Motor neuron (in vitro differentiated cells): Measurements from ENCODE around the gene TRPM2. TPM values are rescaled to one million over a fixed set of nuclear protein-coding genes. Genes with fewer than 3 reads are reported as not detected.

Source experiments
- ATAC-seq, 8 experiments: fragments of 200-7000 bp; cut with Tn5 transposase; replicated peaks in 6 of 8; 2 replicates each; pipeline ENCODE4 v1.8.0; 2021; ENCODE audit warnings: mild to moderate bottlenecking in 8 of 8, moderate library complexity in 8 of 8
- H3K27ac ChIP-seq, 2 donors: fragments of 250-450 bp; sonication (Bioruptor Pico); 2 replicates each; pipeline ENCODE4 v1.9.0; 2021; ENCODE audit warnings: antibody characterized with exemption in 2 of 2, mild to moderate bottlenecking in 2 of 2, moderate library complexity in 1 of 2
- H3K4me1 ChIP-seq, 2 donors: fragments of 250-450 bp; sonication (Bioruptor Pico); replicated peaks in 1 of 2; 2 replicates each; pipeline ENCODE4 v1.6.1; 2021; ENCODE audit warnings: antibody characterized with exemption in 2 of 2, mild to moderate bottlenecking in 2 of 2, moderate library complexity in 1 of 2
- H3K4me3 ChIP-seq, 5 donors: fragments of 250-450 bp; sonication (Bioruptor Pico); 2 replicates each; pipeline ENCODE4 v1.9.0; 2021; ENCODE audit warnings: antibody characterized with exemption in 5 of 5, mild to moderate bottlenecking in 5 of 5, moderate library complexity in 4 of 5
- WGBS, 10 experiments: fragments of 450-650 bp; shearing (Covaris generic); methylation state at CpG; one replicate each; pipeline ENCODE4 v1.0.0; 2022; 5-methylcytosine and 5-hydroxymethylcytosine counted together
- in situ Hi-C, 9 experiments: fragments of 400-800 bp; cut with MboI; loops; one replicate each; pipeline ENCODE4 v1.15.0; 2021; ENCODE audit warnings: low sequenced_read_pairs in 9 of 9, low pct_unique_long_range_greater_than_20kb in 2 of 9; ENCODE audit not compliant: unreplicated experiment in 9 of 9
- total RNA-seq, 8 experiments: library from RNA; unstranded; fragments of 300-600 nt; gene quantifications; 2 replicates each; pipeline versions ENCODE4 v1.2.3 to v1.2.4, GENCODE V29; 2022

The TRPM2 gene
- total RNA-seq, 8 experiments from 2014 or later: 0.05 to 0.35 (median 0.15) TPM

DNA sequence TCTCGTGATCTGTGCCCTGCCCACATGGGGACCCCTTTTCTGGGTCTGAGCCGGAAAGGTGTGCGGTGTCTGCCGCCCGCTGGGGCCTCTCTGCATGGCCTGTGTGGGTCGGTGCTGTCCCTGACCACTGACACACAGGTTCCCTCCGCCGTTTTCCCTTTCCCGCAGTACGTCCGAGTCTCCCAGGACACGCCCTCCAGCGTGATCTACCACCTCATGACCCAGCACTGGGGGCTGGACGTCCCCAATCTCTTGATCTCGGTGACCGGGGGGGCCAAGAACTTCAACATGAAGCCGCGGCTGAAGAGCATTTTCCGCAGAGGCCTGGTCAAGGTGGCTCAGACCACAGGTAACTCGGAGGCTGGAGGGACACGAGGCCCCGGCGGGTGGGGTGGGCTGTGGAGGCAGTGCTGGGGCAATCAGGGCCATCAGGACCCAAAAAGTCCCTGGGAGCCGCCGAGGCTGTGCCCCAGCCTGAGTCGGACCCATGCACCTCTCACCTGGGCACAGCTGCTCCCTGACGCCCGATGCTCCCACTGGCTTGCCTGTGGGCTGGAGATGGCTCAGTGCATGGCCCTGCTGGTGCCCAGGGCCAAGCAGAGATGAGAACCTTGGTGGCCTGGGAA is 13.3 kb downstream of the TRPM2 start:
- 58 to 100% (median 61%) methylated on average over 1 to 20 of the region's 28 CpGs; no CpG with 5 or more reads in 7 of the 10 experiments for WGBS, 10 experiments
- ATAC-seq: no peak
- in situ Hi-C loops: no loop called here
- no peak overlapping the region for H3K27ac ChIP-seq
- peaks cover 7 to 8% of the 10 kb centered on the region in 2 donors for H3K4me1 ChIP-seq
- H3K4me3 ChIP-seq: no peak overlapping the region

DNA sequence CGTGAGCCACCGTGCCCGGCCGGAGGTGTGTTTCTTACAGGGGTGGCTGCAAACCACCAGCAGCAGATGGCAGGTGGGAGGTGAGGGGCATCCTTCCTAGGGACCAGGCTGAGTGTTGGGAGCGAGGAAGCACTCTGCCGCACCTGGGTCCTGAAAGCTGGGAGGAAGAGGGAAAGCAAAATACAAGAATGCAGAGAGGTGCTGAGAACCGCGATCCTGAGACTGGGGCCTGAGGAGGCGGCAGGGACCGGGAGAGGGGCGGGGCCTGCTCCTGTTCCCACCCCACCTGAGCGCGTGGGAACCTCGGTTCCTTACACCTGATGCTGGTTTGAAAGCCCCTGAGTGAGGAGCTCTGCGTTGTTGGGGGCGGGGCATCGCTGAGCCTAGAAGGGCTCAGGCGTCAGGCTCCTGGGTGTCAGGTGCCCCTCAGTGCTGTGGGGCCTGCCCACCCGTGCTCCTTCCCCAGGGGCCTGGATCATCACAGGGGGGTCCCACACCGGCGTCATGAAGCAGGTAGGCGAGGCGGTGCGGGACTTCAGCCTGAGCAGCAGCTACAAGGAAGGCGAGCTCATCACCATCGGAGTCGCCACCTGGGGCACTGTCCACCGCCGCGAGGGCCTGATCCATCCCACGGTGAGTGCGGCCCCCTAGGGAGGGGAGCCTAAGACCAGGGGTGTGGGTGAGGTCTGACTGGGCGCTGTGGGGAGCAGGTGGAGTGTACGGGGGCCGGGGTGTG is 15.5 kb downstream of the TRPM2 start:
- H3K4me1 ChIP-seq: peaks cover 7 to 8% of the 10 kb centered on the region in 2 donors
- in situ Hi-C loops: no loop called here
- ATAC-seq: peak in 5 of 8 experiments; percentile 11 to 64 (median 55)
- no peak overlapping the region for H3K4me3 ChIP-seq
- H3K27ac ChIP-seq: peak overlapping the region in 1 of 2 donors; percentile 7
- 5 to 11% (median 7%) methylated on average over 3 to 4 of the region's 35 CpGs; no CpG with 5 or more reads in 7 of the 10 experiments for WGBS, 10 experiments

DNA sequence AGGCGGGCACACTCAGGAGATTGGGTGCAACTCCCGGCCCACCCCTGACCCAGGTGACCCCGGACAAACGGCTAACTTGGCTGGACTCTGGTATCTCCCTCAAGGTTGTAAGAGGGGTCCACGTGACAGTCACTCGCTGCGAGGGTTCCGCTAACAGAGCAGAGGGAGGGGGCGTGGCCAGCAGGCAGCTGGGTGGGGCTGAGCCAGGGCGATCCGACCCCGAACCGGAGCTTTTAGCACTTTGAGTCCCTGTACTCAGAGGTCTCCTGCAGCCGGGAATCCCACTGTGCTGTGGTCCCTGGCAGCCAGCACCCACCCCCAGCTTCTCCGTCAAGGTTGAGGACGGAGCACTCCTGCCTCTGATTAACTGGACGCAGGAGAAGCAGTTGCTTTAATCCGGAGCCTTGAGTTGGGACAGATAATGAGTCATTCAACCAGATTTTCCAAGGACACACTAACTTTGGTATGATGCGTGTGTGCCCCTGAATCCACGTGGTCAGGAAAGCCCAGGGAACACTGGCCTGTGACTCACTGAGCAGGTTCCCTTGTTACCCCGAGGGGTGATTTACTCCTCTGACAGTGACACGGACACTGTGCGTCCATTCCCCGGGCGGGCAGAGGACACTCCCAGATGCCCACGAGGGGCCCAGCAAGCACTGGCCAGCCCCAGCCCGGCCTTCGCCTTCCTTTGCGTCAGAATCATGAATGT is 16.8 kb downstream of the TRPM2 start:
- Histone ChIP-seq H3K27ac (peak overlapping the region in 1 of 2 donors; percentile 28), H3K4me1 (peaks cover 7 to 8% of the 10 kb centered on the region in 2 donors), H3K4me3 (peak overlapping the region in 4 of 5 donors; percentile 9 to 23 (median 12))
- WGBS, 10 experiments: 18 to 100% (median 50%) methylated on average over 1 to 12 of the region's 29 CpGs; no CpG with 5 or more reads in 6 of the 10 experiments
- in situ Hi-C loops: no loop called here
- peak in 6 of 8 experiments; percentile 48 to 94 (median 86) for ATAC-seq

DNA sequence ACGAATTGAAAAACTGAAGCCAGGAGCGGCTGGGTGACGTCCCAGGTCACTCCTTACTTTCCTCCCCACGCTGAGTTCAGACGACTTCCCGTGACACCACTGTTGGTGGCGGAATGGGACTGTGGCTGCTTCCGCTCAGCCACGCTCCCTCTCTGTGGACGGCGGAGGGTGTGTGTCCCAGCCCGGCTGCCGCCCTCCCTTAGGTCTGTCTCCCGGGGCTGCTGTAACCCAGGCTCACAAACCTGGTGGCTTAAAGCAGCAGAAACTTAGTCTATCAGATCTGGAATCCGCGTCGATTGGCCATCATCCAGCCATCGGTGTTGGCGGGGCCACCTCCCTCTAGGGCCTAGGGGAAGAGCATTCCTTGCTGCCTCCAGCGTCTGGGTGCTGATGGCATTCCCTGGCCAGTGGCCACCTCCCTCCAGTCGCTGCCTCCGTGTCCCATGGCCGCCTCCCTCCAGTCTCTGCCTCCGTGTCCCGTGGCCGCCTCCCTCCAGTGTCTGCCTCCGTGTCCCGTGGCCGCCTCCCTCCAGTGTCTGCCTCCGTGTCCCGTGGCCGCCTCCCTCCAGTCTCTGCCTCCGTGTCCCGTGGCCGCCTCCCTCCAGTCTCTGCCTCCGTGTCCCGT is 17.5 kb downstream of the TRPM2 start:
- peak in 2 of 8 experiments; percentile 1 to 4 for ATAC-seq
- 87 to 100% (median 91%) methylated on average over 2 to 5 of the region's 37 CpGs; no CpG with 5 or more reads in 6 of the 10 experiments for WGBS, 10 experiments
- peak overlapping the region in 1 of 2 donors; percentile 28 for H3K27ac ChIP-seq
- H3K4me3 ChIP-seq: no peak overlapping the region
- in situ Hi-C loops: no loop called here
- H3K4me1 ChIP-seq: peaks cover 7 to 8% of the 10 kb centered on the region in 2 donors

DNA sequence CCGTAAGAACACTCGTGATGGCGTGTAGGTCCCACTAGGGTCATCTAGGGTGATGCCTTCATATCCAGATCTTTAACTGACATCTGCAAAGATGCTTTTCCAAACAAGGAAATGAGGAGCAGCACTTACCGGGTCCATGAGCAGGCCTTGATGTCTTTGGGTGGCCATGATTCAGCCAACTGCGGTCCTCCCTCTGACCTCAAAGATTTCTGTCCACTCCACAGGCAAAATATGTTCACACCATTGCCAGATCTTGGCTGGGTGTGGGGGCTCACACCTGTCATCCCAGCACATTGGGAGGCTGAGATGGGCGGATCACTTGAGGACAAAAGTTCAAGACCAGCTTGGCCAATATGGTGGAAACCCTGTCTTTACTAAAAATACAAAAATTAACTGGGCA is 18.2 kb downstream of the TRPM2 start:
- 28 to 100% (median 83%) methylated on average over 1 to 2 of the region's 6 CpGs; no CpG with 5 or more reads in 4 of the 10 experiments for WGBS, 10 experiments
- H3K4me3 ChIP-seq: no peak overlapping the region
- H3K27ac ChIP-seq: no peak overlapping the region
- in situ Hi-C loops: no loop called here
- peaks cover 7 to 8% of the 10 kb centered on the region in 2 donors for H3K4me1 ChIP-seq
- ATAC-seq: no peak

DNA sequence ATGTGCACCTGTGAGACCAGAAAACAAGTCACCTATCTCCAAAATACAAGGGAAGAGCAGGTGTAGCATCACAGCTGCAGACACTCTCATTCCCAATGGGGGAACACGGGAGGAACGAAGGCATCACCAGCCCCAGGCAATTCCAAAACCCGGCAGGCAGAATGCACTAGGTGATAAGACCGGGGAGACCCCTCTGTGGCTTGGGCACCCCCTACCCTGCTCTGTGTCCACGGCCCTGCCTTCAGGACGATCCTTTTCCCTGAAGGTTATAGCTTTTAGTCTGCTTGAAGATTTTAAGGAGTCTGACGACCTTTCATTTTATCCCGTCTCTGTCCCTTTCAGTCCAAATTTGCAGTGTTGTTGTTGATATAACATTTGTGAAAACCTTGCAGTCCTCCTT is 19.2 kb downstream of the TRPM2 start:
- H3K4me1 ChIP-seq: peaks cover 7 to 8% of the 10 kb centered on the region in 2 donors
- in situ Hi-C loops: no loop called here
- no peak overlapping the region for H3K27ac ChIP-seq
- H3K4me3 ChIP-seq: no peak overlapping the region
- whole genome bisulfite sequencing, 10 experiments: 20 to 100% (median 60%) methylated on average over 1 to 5 of the region's 8 CpGs; no CpG with 5 or more reads in 2 of the 10 experiments
- ATAC-seq: no peak

DNA sequence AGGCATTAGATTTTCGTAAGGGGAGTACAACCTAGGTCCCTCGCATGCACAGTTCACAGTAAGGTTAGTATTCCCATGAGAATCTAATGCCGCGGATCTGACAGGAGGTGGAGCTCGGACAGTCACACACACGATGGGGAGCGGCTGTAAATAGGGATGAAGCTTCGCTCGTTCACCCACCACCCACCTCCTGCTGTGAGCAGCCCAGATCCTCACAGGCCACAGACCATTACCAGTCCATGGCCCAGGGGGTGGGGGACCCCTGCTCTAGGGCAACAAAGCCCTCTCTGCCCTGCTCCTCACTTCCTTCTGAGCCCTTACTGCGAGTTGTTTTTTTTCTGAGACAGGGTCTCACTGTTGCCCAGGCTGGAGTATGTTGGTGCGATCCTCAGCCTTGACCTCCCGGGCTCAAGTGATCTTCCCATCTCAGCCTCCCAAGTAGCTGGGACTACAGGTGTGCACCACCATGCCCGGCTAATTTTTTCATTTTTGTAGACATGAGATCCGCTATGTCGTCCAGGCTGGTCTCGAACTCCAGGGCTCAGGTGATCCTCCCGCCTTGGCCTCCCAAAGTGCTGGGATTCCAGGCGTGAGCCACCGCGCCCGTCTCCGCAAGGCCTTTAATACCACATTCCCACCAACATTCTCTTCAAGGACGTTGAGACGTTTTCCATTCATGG is 21.3 kb downstream of the TRPM2 start:
- no peak for ATAC-seq
- Histone ChIP-seq H3K4me1 (peaks cover 7 to 8% of the 10 kb centered on the region in 2 donors), H3K4me3 (no peak overlapping the region), H3K27ac (no peak overlapping the region)
- WGBS, 10 experiments: 20 to 100% (median 68%) methylated on average over 1 to 13 of the region's 24 CpGs; no CpG with 5 or more reads in 2 of the 10 experiments
- in situ Hi-C loops: no loop called here

DNA sequence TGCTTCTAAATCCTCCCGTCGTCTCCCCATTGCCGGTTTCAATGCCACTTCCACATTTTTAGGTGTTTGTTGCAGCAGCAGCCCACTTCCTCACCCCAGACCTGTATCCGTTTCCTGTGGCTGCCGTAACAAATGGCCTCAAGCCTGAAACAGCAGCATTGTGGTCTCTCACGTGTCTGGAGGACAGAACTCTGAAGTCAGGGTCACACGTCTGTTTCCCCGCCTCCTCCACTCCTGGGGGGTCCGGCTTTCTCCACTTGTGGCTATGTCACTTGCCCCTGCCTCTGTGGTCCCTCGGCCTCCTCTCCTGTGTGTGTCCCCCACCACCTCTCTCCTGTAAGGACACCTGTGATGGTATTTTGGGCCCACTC is 21.8 kb downstream of the TRPM2 start:
- H3K27ac ChIP-seq: no peak overlapping the region
- in situ Hi-C loops: no loop called here
- H3K4me3 ChIP-seq: no peak overlapping the region
- 0 to 100% (median 87%) methylated on average over 1 to 6 of the region's 10 CpGs; no CpG with 5 or more reads in 5 of the 10 experiments for WGBS, 10 experiments
- ATAC-seq: no peak
- peaks cover 5 to 6% of the 10 kb centered on the region in 2 donors for H3K4me1 ChIP-seq

DNA sequence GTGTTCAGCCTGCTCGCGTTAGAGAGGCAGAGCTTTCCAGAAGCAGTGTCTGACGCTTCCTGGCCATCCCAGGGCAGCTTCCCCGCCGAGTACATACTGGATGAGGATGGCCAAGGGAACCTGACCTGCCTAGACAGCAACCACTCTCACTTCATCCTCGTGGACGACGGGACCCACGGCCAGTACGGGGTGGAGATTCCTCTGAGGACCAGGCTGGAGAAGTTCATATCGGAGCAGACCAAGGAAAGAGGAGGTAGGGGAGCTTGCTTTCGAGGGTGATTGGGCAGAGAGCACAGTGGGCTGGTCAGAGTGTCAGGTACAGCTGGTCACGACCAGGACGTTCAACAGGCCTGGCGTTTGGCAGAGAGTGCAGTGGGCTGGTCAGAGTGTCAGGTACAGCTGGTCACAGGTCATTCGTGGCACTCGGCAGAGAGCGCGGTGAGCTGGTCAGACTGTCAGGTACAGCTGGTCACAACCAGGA is 22.4 kb downstream of the TRPM2 start:
- WGBS, 10 experiments: 40 to 84% (median 67%) methylated on average over 2 to 11 of the region's 19 CpGs; no CpG with 5 or more reads in 5 of the 10 experiments
- in situ Hi-C loops: no loop called here
- ATAC-seq: no peak
- H3K4me3 ChIP-seq: no peak overlapping the region
- peaks cover under 1 to 3% of the 10 kb centered on the region in 2 donors for H3K4me1 ChIP-seq
- no peak overlapping the region for H3K27ac ChIP-seq

DNA sequence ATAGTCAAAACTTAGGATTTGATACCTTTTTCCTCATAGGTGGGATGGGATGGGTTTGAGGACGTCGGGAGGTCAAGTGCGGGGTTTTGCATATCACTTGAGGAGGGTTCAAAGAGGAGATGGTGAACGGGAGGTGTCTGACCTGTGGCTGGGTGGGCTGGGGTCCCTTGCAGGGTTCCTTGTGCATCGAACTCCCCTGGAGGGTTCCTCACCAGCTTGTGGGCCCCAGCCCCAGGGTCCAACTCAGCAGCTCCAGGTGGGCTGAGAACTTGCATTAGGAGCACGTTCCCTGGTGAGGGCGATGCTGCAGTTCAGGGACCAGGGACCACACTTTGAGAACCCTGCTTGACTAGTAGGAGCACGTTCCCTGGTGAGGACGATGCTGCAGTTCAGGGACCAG is 23.2 kb downstream of the TRPM2 start:
- no peak overlapping the region for H3K4me3 ChIP-seq
- peaks cover 0 to 3% of the 10 kb centered on the region in 2 donors for H3K4me1 ChIP-seq
- H3K27ac ChIP-seq: no peak overlapping the region
- ATAC-seq: no peak
- in situ Hi-C loops: no loop called here
- 67 to 94% (median 83%) methylated on average over 2 to 9 of the region's 9 CpGs; no CpG with 5 or more reads in 6 of the 10 experiments for WGBS, 10 experiments

DNA sequence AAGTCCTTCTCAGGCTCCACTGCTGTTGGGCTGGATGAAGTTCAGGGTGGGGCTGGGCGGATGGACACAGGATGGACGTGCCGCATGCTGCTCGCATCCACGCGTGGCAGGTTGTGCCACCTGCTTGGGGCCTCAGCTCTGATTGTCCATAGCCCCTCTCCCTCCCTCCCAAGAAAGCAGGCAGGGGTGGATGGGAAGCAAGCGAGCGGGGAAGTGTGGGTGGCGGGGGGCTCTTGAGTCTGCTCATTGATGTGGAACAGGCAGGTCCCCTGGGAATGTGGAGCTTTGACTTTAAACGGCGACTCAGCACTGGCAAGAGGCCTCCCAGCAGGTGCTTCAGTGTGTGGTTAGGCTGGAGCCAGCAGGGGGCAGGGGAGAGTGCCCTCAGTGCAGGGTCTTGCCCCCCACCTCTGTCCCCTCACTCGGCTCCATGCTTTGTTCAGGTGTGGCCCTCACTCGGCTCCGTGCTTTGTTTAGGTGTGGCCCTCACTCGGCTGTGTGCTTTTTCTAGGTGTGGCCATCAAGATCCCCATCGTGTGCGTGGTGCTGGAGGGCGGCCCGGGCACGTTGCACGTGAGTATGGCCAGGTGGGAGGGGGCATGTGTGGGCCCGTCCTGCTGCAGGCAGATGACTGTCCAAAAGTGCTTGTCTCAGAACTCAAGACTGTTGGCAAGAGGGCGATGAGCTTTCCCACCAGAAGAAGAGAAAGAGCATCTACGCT is 23.9 kb downstream of the TRPM2 start:
- peak in 4 of 8 experiments; percentile 7 to 54 (median 26) for ATAC-seq
- Histone ChIP-seq H3K4me3 (no peak overlapping the region), H3K4me1 (peaks cover 0 to 3% of the 10 kb centered on the region in 2 donors), H3K27ac (no peak overlapping the region)
- WGBS, 10 experiments: 17 to 70% (median 60%) methylated on average over 1 to 9 of the region's 24 CpGs; no CpG with 5 or more reads in 5 of the 10 experiments
- in situ Hi-C loops: no loop called here
